Uterus (tissue), 4 donors: ENCODE measurements around the gene EPB41L2. TPM values are rescaled to one million over a fixed set of nuclear protein-coding genes. Genes with fewer than 3 reads are reported as not detected.

Experiments used
- DNase-seq, 2 donors: peaks; one replicate each; pipeline ENCODE4 v3.0.0-alpha.2; 2019 to 2020
- H3K27ac ChIP-seq, 2 donors: fragments of 200-600 bp; sonication (generic); 1 replicate in 1 of 2; 2 replicates in 1 of 2; pipeline ENCODE4 v1.5.1; 2016 to 2018
- H3K27me3 ChIP-seq, 2 donors: fragments of 200-600 bp; sonication (generic); one replicate each; pipeline ENCODE4 v1.5.1; 2018 to 2019; ENCODE audit warnings: control low read depth in 1 of 2
- H3K36me3 ChIP-seq, 2 donors: fragments of 200-600 bp; sonication (generic); one replicate each; pipeline ENCODE4 v1.5.1; 2019; ENCODE audit warnings: control low read depth in 1 of 2
- H3K4me1 ChIP-seq, 2 donors: fragments of 200-600 bp; sonication (generic); one replicate each; pipeline ENCODE4 v1.5.1; 2018 to 2019; ENCODE audit warnings: control low read depth in 1 of 2
- H3K4me3 ChIP-seq, 2 donors: fragments of 200-600 bp; sonication (generic); 1 replicate in 1 of 2; 2 replicates in 1 of 2; pipeline ENCODE4 v1.5.1; 2018 to 2019; ENCODE audit warnings: mild to moderate bottlenecking in 1 of 2
- H3K9me3 ChIP-seq, 2 donors: fragments of 200-600 bp; sonication (generic); one replicate each; pipeline ENCODE4 v1.5.1; 2019; ENCODE audit warnings: control low read depth in 1 of 2
- CTCF ChIP-seq, 4 experiments: fragments of 200-600 bp in 2 of 4; fragments of 450-650 bp in 2 of 4; sonication (generic) in 2 of 4; IDR thresholded peaks; one replicate each; pipeline ENCODE4 v1.5.1; 2016 to 2019; ENCODE audit warnings: antibody characterized with exemption in 4 of 4, mild to moderate bottlenecking in 2 of 4, moderate library complexity in 1 of 4
- POLR2A ChIP-seq, 2 donors: fragments of 450-650 bp; IDR thresholded peaks; one replicate each; pipeline ENCODE4 v1.6.1; 2016; ENCODE audit warnings: antibody characterized with exemption in 2 of 2, mild to moderate bottlenecking in 1 of 2, moderate library complexity in 1 of 2
- intact Hi-C: fragments of 100-400 bp; cut with DNase I; formaldehyde crosslinking; loops from one replicate; pipeline ENCODE4 v1.15.1; 2023; ENCODE audit warnings: low total_unique reads
- total RNA-seq, 4 donors: library from RNA; depleted of rRNA in 3 of 4; stranded (reverse); fragments of >200 nt in 3 of 4; gene quantifications; one replicate each; pipeline versions ENCODE4 v1.1.0 to v1.2.4, GENCODE V29; 2014 to 2023
- donor health status: DM: yes; HTN: yes; CAD: no.

Gene EPB41L2
- total RNA-seq, 4 donors from 2014 or later: 72.5 to 237 (median 148) TPM

GRCh38 chr6:130839379-130839778, 223.7 kb downstream of the EPB41L2 start:
- no peak for DNase-seq
- intact Hi-C loops: no loop called here
- Histone ChIP-seq H3K4me1 (peaks cover 0 to 6% of the 10 kb centered on the region in 2 donors), H3K4me3 (no peak overlapping the region), H3K36me3 (no peaks in the 10 kb centered on the region), H3K9me3 (no peaks in the 10 kb centered on the region), H3K27me3 (no peaks in the 10 kb centered on the region), H3K27ac (peak overlapping the region in 1 of 2 donors; percentile 17)
- no peak for TF ChIP-seq CTCF (IDR thresholded peaks at IDR 0.05)
- no peak for TF ChIP-seq POLR2A (IDR thresholded peaks at IDR 0.05)

GRCh38 chr6:130838951-130839350, 224.1 kb downstream of the EPB41L2 start:
- intact Hi-C loops: no loop called here
- no peak for DNase-seq
- Histone ChIP-seq H3K27me3 (no peaks in the 10 kb centered on the region), H3K36me3 (no peaks in the 10 kb centered on the region), H3K27ac (peak overlapping the region in 1 of 2 donors; percentile 20), H3K4me3 (no peak overlapping the region), H3K9me3 (no peaks in the 10 kb centered on the region), H3K4me1 (peaks cover 0 to 6% of the 10 kb centered on the region in 2 donors)
- TF ChIP-seq POLR2A (IDR thresholded peaks at IDR 0.05) (no peak), CTCF (IDR thresholded peaks at IDR 0.05) (no peak)

GRCh38 chr6:130838250-130838860, 224.7 kb downstream of the EPB41L2 start:
- Histone ChIP-seq H3K27ac (peak overlapping the region in 1 of 2 donors; percentile 20), H3K36me3 (no peaks in the 10 kb centered on the region), H3K4me3 (no peak overlapping the region), H3K4me1 (peaks cover 0 to 6% of the 10 kb centered on the region in 2 donors), H3K9me3 (no peaks in the 10 kb centered on the region), H3K27me3 (no peaks in the 10 kb centered on the region)
- DNase-seq: no peak
- TF ChIP-seq CTCF (IDR thresholded peaks at IDR 0.05) (no peak), POLR2A (IDR thresholded peaks at IDR 0.05) (no peak)
- intact Hi-C loops: no loop called here

GRCh38 chr6:130837067-130837466, 226.0 kb downstream of the EPB41L2 start:
- no peaks in the 10 kb centered on the region for H3K9me3 ChIP-seq
- H3K4me3 ChIP-seq: no peak overlapping the region
- no peaks in the 10 kb centered on the region for H3K36me3 ChIP-seq
- TF ChIP-seq CTCF (IDR thresholded peaks at IDR 0.05) (no peak), POLR2A (IDR thresholded peaks at IDR 0.05) (no peak)
- intact Hi-C loops: no loop called here
- no peaks in the 10 kb centered on the region for H3K4me1 ChIP-seq
- H3K27me3 ChIP-seq: no peaks in the 10 kb centered on the region
- no peak for DNase-seq
- no peak overlapping the region for H3K27ac ChIP-seq

- Histone ChIP-seq H3K27ac (no peak overlapping the region), H3K27me3 (no peaks in the 10 kb centered on the region)
- no peak for DNase-seq
Measured at GRCh38 chr6:130836055-130836640, 226.9 kb downstream of the EPB41L2 start.

More at GRCh38 chr6:130836055-130836640, 226.9 kb downstream of the EPB41L2 start:
- intact Hi-C loops: no loop called here
- no peaks in the 10 kb centered on the region for H3K4me1 ChIP-seq
- H3K9me3 ChIP-seq: no peaks in the 10 kb centered on the region
- no peak overlapping the region for H3K4me3 ChIP-seq
- H3K36me3 ChIP-seq: no peaks in the 10 kb centered on the region
- no peak for TF ChIP-seq POLR2A (IDR thresholded peaks at IDR 0.05)
- no peak for TF ChIP-seq CTCF (IDR thresholded peaks at IDR 0.05)
